ENCODE measurements around the gene ACOX2. TPM values are rescaled to one million over a fixed set of nuclear protein-coding genes. Genes with fewer than 3 reads are reported as not detected.

ACOX2 gene
- total and polyA plus RNA-seq, 2 of the 13 experiments (the other 11 are each of a cell fraction or from before 2014, with no cell fraction given): 42.6 to 98.5 TPM

GRCh38 chr3:58536501-58537411 is at the start of gene ACOX2 (continued):
- TF ChIP-seq ZNF543 (CRISPR knock-in tag; IDR thresholded peaks at IDR 0.05) (no peak; the same call in 1 of the 2 replicates), ZMYM3 (CRISPR knock-in tag; IDR thresholded peaks at IDR 0.05) (0 out of 2 replicates have a peak, but pooled peaks have one; percentile 7), KDM5A (IDR thresholded peaks at IDR 0.05; ENCODE audit: borderline replicate concordance, low read length) (no peak), BORCS8-MEF2B (CRISPR knock-in tag; IDR thresholded peaks at IDR 0.05) (peak; percentile 64; the same call in 1 of the 2 replicates), ZNF776 (CRISPR knock-in tag; IDR thresholded peaks at IDR 0.05) (no peak), POLR2AphosphoS2 (IDR thresholded peaks at IDR 0.05; ENCODE audit: low read depth, low read length) (no peak), SETDB1 (CRISPR knock-in tag; IDR thresholded peaks at IDR 0.05; ENCODE audit: borderline replicate concordance) (0 out of 2 replicates have a peak, but pooled peaks have one; percentile 70), ZNF574 (CRISPR knock-in tag; IDR thresholded peaks at IDR 0.05) (0 out of 2 replicates have a peak, but pooled peaks have one; percentile 33), MBNL3 (CRISPR knock-in tag; conservative IDR thresholded peaks at IDR 0.05) (no peak), TFAP4 (IDR thresholded peaks at IDR 0.05; ENCODE audit: borderline replicate concordance, low read depth) (no peak), ZNF10 (CRISPR knock-in tag; IDR thresholded peaks at IDR 0.05; ENCODE audit: borderline replicate concordance, low read depth) (no peak), LRRFIP1 (CRISPR knock-in tag; conservative IDR thresholded peaks at IDR 0.05) (no peak), ZNF781 (CRISPR knock-in tag; IDR thresholded peaks at IDR 0.05; ENCODE audit: borderline replicate concordance, not compliant biosample characterization) (peak; percentile 91), ZFP62 (CRISPR knock-in tag; IDR thresholded peaks at IDR 0.05) (no peak), MLXIP (CRISPR knock-in tag; IDR thresholded peaks at IDR 0.05; ENCODE audit: borderline replicate concordance) (no peak), ZNF784 (CRISPR knock-in tag; IDR thresholded peaks at IDR 0.05; ENCODE audit: borderline replicate concordance) (no peak), FIP1L1 (IDR thresholded peaks at IDR 0.05; ENCODE audit: borderline replicate concordance, insufficient read depth, low read depth, low read length) (no peak)
